ENCODE measurements around the gene KLHL25. TPM values are rescaled to one million over a fixed set of nuclear protein-coding genes. Genes with fewer than 3 reads are reported as not detected.

Gene KLHL25
- total RNA-seq, 1 donor from 2014 or later: 12.5 TPM

GRCh38 chr15:85748176-85748575 is 46.5 kb downstream of the KLHL25 start:
- DNase-seq (ENCODE audit: low spot score): no peak

- DNase-seq (ENCODE audit: low spot score): no peak
Observed at GRCh38 chr15:85746641-85747040, 48.1 kb downstream of the KLHL25 start.

GRCh38 chr15:85745525-85746150 is 49.1 kb downstream of the KLHL25 start:
- DNase-seq (ENCODE audit: low spot score): no peak

DNA sequence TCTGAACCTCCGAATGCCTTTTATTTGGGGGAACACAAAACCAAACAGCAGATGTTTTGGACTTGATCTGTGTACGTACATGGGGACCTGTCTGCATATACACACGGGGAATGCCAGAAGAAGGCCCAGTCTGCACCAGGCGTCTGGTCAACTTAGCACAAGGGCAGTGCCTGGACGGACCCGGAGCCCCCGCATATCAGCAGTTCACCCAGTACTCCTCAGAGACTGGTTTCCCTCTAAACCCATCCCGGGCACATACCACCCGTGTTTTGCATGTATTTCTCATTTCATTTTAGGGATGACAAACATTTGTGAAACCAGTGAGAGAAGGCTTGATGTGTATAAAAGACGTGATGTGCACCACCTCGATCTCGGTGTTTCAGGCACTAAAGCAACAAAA is 49.7 kb downstream of the KLHL25 start:
- DNase-seq (ENCODE audit: low spot score): no peak

DNA sequence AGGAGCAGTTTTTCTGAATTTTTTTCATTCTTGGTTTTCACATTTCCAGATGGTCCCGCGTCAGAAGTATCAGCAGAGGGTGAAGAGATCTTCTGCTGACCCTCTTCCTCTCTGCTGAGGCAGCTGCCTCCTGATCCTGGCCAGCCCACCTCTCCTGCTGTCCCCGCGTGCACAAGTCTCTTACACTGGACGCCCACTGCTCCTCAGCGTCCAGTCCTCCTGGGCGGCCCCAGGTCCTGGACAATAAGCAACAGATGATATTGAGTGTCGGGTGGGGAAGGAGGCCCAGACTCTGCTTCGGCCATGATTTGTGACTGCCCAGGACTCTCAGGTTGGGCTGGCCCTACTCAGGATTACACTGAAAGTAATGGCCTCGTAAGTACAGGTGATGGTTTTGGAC is 50.1 kb downstream of the KLHL25 start:
- DNase-seq (ENCODE audit: low spot score): no peak

DNA sequence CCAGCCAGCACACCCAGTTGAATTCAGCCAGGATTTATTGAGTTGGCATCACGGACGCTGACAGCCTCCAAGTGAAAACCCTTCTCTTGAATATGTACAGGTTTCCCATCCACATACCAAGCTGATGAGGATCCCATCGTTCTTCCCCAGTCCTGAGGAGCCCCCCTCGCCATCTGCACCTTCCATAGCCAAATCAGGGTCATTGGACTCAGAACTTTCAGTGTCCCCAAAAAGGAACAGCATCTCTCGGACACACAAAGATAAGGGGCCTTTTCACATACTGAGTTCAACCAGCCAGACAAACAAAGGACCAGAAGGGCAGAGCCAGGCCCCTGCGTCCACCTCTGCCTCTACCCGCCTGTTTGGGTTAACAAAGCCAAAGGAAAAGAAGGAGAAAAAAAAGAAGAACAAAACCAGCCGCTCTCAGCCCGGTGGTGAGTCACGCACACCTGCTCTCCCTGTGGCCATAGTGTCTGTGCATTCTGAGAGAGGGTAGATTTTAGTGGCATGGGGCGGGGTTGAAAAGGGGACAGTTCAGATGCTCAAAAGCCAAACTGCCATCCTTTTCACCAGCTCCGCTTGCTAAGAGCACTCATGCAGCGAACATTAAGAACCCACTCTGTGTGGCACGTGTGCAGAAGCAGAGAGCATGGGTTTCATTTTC is 51.2 kb downstream of the KLHL25 start:
- no peak for DNase-seq (ENCODE audit: low spot score)

- no peak for DNase-seq (ENCODE audit: low spot score)
Observed at GRCh38 chr15:85742186-85742821, 52.4 kb downstream of the KLHL25 start.

DNA sequence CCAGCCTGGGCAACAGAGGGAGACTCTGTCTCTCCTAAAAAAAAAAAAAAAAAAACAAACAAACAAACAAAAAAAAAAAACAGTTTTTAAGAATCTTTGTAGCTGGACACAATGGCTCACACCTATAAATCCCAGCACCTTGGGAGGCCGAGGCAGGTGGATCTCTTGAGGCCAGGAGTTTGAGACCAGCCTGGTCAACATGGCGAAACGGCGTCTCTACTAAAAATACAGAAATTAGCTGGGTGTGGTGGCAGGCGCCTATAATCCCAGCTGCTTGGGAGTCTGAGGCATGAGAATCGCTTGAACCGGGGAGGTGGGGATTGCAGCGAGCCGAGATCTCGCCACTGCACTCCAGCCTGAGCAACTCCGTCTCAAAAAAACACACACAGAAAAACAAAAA is 53.1 kb downstream of the KLHL25 start:
- DNase-seq (ENCODE audit: low spot score): no peak

GRCh38 chr15:85741021-85741421 is 53.7 kb downstream of the KLHL25 start:
- no peak for DNase-seq (ENCODE audit: low spot score)

DNA sequence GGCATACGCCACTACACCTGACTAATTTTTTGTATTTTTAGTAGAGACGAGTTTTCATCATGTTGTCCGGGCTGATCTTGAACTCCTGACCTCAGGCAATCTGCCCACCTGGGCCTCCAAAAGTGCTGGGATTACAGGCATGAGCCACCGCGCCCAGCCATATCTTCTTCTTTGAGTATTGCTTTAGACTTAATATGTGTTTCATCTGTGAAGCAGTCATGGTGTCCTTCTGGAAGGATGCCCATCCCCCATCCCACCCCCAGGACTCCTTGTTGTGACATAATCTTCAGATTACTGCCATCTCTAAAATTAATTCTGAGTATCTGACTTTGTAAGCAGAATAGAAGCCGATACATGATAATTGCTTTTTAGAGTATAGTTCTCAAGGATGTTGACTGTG is 57.7 kb downstream of the KLHL25 start:
- no peak for DNase-seq (ENCODE audit: low spot score)

GRCh38 chr15:85733416-85733815 is 61.3 kb downstream of the KLHL25 start:
- no peak for DNase-seq (ENCODE audit: low spot score)

- peak; percentile 57 for DNase-seq (ENCODE audit: low spot score)
Observed at GRCh38 chr15:85730001-85730820, 64.5 kb downstream of the KLHL25 start.

DNA sequence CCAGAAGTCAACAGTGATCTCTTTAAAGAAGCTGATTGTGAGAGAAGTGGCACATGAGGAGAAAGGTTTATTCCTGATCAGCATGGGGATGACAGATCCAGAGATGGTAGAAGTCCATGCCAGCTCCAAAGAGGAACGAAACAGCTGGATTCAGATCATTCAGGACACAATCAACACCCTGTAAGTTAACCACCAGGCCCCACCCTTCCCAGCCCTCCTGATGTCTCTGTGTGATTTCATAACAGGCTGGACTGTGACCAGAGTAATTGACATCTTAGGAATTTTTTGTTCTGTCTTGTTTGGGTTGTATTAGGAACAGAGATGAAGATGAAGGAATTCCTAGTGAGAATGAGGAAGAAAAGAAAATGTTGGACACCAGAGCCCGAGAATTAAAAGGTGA is 67.7 kb downstream of the KLHL25 start:
- no peak for DNase-seq (ENCODE audit: low spot score)

DNA sequence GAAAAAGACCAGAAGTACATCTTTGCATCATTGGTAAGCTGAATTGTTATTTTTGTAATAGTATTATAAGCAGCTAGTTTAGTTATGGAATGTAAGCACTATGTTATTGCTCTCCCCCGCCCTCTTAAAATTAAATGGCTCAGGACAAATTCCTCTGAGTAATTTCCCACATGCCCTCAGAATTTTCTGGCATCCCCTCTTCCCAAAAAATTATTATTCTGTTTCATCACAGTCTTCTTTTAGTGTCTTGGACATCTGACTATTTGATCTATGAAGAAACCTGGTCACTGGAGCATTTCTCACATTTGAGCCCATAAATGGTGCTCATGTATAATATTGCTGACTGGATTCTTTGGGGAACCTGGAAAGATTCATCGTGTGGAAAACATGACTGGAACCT is 68.3 kb downstream of the KLHL25 start:
- no peak for DNase-seq (ENCODE audit: low spot score)

DNA sequence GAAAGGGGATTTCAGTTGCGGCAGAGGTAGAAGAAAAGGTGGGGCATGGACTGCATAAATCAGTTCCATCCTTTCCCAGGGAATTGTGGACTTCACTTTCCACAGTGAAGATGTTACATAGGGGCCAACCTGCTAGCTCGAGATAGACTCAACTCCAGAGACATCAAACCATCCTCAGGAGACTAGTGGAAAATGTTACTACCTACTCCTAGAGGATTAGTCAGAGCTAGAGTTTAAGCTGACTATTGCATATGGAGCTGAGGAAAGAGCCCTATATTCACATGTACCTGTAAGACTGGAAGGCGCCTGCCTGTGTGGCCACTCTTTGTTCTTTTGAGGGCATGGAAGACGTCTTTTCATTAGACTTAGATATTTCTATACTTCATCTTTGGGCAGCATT is 69.2 kb downstream of the KLHL25 start:
- no peak for DNase-seq (ENCODE audit: low spot score)

- DNase-seq (ENCODE audit: low spot score): no peak
Observed at GRCh38 chr15:85725019-85725418, 69.7 kb downstream of the KLHL25 start.

DNA sequence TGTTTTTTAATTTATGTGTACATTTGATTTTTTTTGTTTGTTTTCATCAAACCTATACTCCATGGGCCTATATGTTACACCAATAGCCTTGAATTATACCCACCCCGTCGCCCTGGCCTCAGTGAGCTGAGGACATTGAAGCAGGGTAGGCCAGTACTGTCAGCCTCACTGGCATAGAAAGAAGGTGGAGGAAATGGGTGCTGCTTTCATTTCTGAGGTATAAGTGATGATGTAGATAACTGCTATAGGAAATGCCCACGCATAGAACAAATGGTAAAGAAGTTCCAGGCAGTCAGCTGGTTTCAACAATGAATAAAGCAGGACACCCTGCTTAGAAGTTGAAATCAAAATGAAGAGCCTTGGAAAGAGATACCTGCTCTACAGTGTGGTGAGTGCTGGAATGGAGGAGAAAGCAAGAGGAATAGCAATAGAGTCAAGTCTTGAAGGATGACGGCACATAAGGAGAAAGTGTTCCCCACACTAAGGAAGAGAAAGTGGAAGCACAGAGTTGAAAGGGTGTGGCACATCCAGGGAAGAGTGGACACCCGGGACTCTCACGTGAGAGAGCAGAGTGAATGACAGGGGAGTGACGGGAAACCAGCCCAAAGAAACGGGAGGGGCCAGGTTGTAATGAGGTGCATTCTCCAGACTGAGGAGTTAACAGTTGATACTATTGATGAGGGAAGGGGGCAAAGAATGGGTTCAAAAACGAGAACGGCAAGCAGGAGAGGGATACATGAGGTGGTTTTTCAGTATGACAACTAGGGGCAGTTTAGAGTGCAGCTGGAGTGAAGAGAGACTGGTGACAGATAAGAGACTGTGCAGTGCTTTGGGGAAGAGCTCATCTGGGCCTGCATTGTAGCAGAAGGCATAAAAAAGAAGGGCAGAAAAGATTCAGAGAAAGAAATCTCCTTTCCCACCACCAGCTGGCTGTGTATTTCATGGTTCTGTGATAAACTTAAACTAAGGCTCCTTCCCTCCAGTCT is 70.5 kb downstream of the KLHL25 start:
- no peak for DNase-seq (ENCODE audit: low spot score)

- DNase-seq (ENCODE audit: low spot score): no peak
Observed at GRCh38 chr15:85722374-85723152, 72.2 kb downstream of the KLHL25 start.

DNA sequence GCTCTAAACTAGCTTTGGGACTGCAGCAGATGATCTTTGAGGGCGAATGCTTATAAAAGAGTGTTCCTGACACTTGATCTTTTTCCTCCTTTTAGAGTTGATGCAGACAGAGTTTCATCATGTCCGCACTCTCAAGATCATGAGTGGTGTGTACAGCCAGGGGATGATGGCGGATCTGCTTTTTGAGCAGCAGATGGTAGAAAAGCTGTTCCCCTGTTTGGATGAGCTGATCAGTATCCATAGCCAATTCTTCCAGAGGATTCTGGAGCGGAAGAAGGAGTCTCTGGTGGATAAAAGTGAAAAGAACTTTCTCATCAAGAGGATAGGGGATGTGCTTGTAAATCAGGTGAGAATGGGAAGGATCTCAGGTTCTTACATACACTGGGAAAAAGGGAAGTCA is 75.7 kb downstream of the KLHL25 start:
- no peak for DNase-seq (ENCODE audit: low spot score)

DNA sequence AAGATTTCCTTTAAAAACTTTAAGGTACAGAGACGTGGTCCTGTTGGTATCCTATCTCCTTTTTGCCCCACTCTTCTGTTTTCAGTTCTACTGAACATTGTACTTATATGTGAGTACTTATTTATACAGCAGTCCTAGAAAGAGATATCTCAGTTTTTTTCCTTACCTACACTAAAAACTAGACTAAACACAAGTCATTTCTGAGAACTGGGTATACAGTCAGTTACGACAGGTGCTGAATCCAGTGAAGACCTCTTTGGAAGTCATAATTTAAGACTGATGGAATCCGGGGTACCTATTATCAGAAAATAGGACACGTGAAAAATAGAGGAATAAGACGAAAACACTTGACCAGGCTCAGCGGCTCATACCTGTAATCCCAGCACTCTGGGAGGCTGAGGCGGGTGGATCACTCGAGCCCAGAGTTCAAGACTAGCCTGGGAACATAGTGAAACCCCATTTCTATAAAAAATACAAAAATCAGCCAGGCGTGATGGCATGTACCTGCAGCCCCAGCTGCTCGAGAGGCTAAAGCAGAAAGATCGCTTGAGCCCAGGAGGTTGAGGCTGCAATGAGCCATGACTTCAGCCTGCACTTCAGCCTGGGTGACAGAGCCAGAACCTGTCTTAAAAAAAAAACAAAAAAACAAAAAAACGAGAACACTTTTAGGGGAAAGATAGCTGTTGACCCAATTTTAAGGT is 76.3 kb downstream of the KLHL25 start:
- DNase-seq (ENCODE audit: low spot score): no peak
